ENCODE data around the gene HSPD1. TPM values are rescaled to one million over a fixed set of nuclear protein-coding genes. Genes with fewer than 3 reads are reported as not detected.

Gene HSPD1
- total and polyA plus RNA-seq, 9 donors = 146 to 343 (median 192) TPM

DNA sequence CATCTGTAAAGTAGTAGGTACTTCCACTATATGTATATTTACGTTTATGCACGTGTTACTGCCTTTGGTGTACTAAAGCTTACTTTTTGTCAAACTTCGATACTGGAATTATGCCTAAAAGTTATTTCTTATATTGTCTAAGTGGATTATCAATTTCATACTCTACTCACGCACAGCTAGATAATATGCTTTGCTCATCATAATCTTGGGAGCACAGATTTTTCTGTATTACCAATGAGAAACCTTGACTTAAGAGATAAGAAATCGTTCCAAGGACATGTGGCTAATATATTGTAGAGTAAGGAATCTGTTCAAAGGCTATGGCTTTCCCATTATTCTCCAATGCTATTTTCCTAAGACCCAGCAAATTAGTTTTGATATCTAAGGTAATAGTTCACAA, 7.0 kb upstream of the HSPD1 start:
- TF ChIP-seq, protein P1, sequence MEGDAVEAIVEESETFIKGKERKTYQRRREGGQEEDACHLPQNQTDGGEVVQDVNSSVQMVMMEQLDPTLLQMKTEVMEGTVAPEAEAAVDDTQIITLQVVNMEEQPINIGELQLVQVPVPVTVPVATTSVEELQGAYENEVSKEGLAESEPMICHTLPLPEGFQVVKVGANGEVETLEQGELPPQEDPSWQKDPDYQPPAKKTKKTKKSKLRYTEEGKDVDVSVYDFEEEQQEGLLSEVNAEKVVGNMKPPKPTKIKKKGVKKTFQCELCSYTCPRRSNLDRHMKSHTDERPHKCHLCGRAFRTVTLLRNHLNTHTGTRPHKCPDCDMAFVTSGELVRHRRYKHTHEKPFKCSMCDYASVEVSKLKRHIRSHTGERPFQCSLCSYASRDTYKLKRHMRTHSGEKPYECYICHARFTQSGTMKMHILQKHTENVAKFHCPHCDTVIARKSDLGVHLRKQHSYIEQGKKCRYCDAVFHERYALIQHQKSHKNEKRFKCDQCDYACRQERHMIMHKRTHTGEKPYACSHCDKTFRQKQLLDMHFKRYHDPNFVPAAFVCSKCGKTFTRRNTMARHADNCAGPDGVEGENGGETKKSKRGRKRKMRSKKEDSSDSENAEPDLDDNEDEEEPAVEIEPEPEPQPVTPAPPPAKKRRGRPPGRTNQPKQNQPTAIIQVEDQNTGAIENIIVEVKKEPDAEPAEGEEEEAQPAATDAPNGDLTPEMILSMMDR (IDR thresholded peaks at IDR 0.05) = no peak
- no peak for TF ChIP-seq POLR2A (IDR thresholded peaks at IDR 0.05)
- no peak for TF ChIP-seq EP300 (IDR thresholded peaks at IDR 0.05)
- Histone ChIP-seq H3K27ac (no peak overlapping the region), H3K4me1 (ENCODE audit: insufficient read depth) (no peaks in the 10 kb centered on the region), H3K27me3 (no peaks in the 10 kb centered on the region), H3K36me3 (no peaks in the 10 kb centered on the region), H3K4me3 (no peak overlapping the region), H3K9me3 (no peaks in the 10 kb centered on the region)
- intact Hi-C loops (cut with DNase I) = no loop called here
- no peak for DNase-seq
- 63 to 79% (median 69%) methylated on average over 5 of the region's 5 CpGs for WGBS, 3 donors

DNA sequence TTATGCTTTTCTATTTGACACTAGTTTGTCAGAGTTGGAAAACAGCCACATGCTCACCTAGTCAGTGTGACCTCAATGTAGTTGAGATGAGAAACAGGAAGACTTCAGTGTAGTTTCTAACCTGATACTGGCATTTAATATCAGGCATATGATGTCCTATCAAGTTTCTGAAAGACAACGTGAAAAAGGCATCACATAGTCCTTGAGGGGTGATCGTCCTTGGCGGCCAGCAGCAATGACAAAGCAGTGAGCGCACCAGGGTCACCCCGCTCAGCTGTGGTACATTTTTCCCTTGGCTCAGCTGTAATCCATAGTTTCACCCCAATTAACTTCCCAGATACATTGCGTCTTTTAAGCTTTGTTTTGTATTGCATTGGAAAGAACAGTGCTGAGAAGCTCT, 4.9 kb upstream of the HSPD1 start:
- no peaks in the 10 kb centered on the region for H3K27me3 ChIP-seq
- no peak for DNase-seq
- TF ChIP-seq, protein P1 (IDR thresholded peaks at IDR 0.05) = no peak
- no peak for TF ChIP-seq POLR2A (IDR thresholded peaks at IDR 0.05)
- no peak for TF ChIP-seq EP300 (IDR thresholded peaks at IDR 0.05)
- 86 to 91% (median 88%) methylated on average over 6 of the region's 6 CpGs for WGBS, 3 donors
- no peak overlapping the region for H3K4me3 ChIP-seq
- no peak overlapping the region for H3K27ac ChIP-seq
- H3K4me1 ChIP-seq (ENCODE audit: insufficient read depth) = peaks cover 1% of the 10 kb centered on the region
- intact Hi-C loops (cut with DNase I) = no loop called here
- no peaks in the 10 kb centered on the region for H3K9me3 ChIP-seq
- no peaks in the 10 kb centered on the region for H3K36me3 ChIP-seq

DNA sequence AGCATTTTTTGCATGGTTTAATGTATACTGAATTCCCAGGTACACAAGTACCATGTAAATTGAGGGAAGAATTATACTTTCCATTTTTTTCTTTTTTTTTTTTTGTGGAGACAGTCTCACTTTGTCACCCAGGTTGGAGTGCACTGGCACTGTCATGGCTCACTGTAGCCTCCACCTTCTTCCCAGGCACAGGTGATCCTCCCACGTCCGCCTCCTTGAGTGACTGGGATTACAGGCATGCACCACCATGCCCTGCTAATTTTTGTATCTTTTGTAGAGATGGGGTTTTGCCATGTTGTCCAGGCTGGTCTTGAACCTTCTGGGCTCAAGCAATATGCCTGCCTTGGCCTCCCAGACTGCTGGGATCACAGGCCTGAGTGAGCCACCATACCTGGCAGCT, 4.4 kb upstream of the HSPD1 start:
- Histone ChIP-seq H3K36me3 (no peaks in the 10 kb centered on the region), H3K27me3 (no peaks in the 10 kb centered on the region), H3K27ac (no peak overlapping the region), H3K4me3 (no peak overlapping the region), H3K9me3 (no peaks in the 10 kb centered on the region), H3K4me1 (ENCODE audit: insufficient read depth) (peaks cover 1% of the 10 kb centered on the region)
- WGBS, 3 donors = 96 to 98% (median 98%) methylated on average over 2 of the region's 2 CpGs
- no peak for TF ChIP-seq EP300 (IDR thresholded peaks at IDR 0.05)
- no peak for TF ChIP-seq POLR2A (IDR thresholded peaks at IDR 0.05)
- no peak for DNase-seq
- intact Hi-C loops (cut with DNase I) = no loop called here

DNA sequence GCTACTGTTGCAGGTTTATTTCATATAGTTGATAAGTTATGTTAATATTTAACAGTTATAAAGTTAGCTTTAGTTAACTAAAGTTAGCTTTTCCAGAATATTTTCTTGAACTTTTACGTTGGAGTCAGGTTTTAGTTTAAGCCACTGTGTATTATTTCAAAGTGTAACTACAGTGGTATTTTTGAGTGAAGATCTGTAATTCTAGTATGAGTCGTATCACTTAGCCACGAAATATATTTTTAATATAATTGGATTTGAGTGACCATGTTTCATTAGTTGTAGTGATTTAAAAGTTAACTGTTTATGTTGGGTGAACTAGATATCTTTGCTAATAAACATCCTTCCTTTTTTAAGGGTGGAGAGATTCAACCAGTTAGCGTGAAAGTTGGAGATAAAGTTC, 3.0 kb upstream of the HSPD1 start:
- DNase-seq = no peak
- peaks cover 4% of the 10 kb centered on the region for H3K4me1 ChIP-seq (ENCODE audit: insufficient read depth)
- no peaks in the 10 kb centered on the region for H3K9me3 ChIP-seq
- H3K4me3 ChIP-seq = no peak overlapping the region
- H3K27me3 ChIP-seq = no peaks in the 10 kb centered on the region
- 66 to 75% (median 67%) methylated on average over 4 of the region's 4 CpGs for WGBS, 3 donors
- H3K36me3 ChIP-seq = no peaks in the 10 kb centered on the region
- no peak overlapping the region for H3K27ac ChIP-seq
- intact Hi-C loops (cut with DNase I) = no loop called here
- TF ChIP-seq, protein P1 (IDR thresholded peaks at IDR 0.05) = no peak
- TF ChIP-seq POLR2A (IDR thresholded peaks at IDR 0.05) (no peak), EP300 (IDR thresholded peaks at IDR 0.05) (no peak)

DNA sequence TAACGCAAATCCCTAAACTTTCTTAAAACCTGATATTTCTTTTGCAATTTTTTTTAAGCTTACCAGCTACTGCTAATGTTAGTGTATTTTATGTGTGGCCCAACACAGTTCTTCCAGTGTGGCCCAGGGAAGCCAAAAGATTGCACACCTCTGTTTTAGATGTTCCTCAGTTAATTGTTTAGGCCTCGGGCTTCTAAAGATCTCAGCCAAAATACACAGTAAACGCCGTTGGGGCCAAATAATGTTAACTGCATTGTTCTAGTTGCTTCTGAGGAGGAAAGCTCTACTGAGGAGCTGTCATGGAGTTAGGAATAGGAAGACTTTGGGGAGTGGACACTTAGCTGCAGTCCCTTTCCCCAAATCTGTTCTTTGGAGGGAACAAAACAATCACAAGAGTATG, 2.6 kb upstream of the HSPD1 start:
- Histone ChIP-seq H3K4me1 (ENCODE audit: insufficient read depth) (peaks cover 4% of the 10 kb centered on the region), H3K4me3 (no peak overlapping the region), H3K27ac (no peak overlapping the region), H3K36me3 (no peaks in the 10 kb centered on the region), H3K9me3 (no peaks in the 10 kb centered on the region), H3K27me3 (no peaks in the 10 kb centered on the region)
- TF ChIP-seq, protein P1 (IDR thresholded peaks at IDR 0.05) = no peak
- WGBS, 3 donors = 50 to 65% (median 54%) methylated on average over 4 of the region's 4 CpGs
- DNase-seq = no peak
- intact Hi-C loops (cut with DNase I) = no loop called here

Data from ovary (tissue), 9 donors.